LNCaP clone FGC (cell line): ENCODE measurements around the gene GALNTL6.

Experiments
- DNase-seq: peaks from one replicate; pipeline ENCODE4 v3.0.0-alpha.2; 2011; ENCODE audit warnings: low read depth
- H3K4me3 ChIP-seq: 2 replicates; pipeline ENCODE4 v1.5.1; 2011; ENCODE audit warnings: mild to moderate bottlenecking, low read depth, low read length, control low read depth
- CTCF ChIP-seq: IDR thresholded peaks from 2 replicates; pipeline ENCODE4 v1.5.1; 2012; ENCODE audit warnings: mild to moderate bottlenecking; ENCODE audit not compliant: control insufficient read depth, insufficient read depth; ENCODE audit errors: extremely low read depth

GALNTL6 gene

DNA sequence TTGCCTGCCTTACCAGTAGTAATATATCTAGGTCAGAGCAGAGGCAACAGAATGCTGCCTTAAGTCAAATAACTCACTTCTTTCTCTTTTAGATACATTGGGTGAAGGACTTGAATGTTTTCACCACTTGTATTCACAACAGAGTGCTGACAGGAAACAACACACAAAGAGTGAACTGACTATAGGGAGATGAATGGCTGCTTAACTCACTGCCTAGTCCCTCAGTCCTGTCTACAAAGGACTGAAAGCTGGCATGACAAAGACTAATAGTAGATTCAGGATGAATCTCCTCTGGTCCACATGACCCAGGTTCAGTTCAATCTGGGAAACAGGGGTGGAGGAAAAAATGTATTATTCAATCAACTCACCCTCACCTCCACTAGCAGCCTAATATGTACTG is 134.2 kb downstream of the GALNTL6 start:
- DNase-seq: no peak
- TF ChIP-seq CTCF: no peak
- no peak overlapping the region for H3K4me3 ChIP-seq

DNA sequence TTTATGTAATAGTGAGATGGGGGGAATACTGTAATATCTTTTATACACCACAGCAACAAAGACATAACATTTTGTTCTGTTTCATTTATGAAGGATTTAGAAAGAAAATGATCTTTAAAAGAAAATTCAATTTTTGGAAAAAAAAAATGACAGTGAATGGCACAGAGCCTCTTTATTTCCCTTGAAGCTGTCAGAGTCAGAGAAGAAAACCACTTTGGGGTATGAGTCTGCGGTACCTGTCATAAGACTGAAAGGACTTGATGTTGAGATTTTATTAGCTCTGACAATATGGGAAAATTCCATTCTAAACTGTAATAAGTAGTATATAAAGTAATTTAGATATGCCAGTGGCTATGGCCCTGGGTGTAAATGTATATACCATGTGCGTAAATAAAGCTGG is 134.8 kb downstream of the GALNTL6 start:
- no peak for TF ChIP-seq CTCF
- DNase-seq: no peak
- no peak overlapping the region for H3K4me3 ChIP-seq

DNA sequence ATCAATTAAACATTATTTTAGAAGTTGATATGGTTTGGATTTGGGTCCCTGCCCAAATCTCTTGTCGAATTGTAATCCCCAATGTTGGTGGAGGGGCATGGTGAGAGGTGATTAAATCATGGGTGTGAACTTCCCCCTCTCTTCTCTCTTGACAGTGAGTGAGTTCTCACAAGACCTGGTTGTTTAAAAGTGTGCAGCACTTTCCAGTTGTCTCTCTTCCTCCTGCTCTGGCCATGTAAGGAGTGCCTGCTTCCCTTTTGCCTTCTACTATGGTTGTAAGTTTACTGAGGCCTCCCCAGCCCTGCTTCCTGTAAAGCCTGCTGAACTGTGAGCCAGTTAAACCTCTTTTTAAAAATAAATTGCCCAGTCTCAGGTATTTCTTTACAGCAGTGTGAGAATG is 141.4 kb downstream of the GALNTL6 start:
- no peak overlapping the region for H3K4me3 ChIP-seq
- no peak for DNase-seq

DNA sequence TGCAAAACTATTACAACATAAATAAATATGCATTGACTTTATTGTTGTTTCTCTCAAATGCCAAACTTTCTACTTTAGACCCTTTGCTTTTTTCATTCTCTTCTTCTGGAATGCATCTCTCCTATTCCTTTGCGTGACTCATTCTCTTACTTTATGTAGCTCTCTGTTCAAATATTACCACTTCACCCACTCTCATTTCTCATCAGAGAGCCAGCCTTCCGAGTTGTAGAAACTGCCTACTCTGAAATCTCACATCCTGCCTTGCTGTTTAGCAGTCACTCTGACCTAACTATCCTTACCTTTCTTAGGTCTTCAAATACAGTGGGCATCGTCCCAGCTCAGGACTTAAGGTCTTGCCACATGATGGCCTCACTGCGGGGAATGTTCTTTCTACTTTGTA is 143.5 kb downstream of the GALNTL6 start:
- no peak overlapping the region for H3K4me3 ChIP-seq
- DNase-seq: no peak
- no peak for TF ChIP-seq CTCF

More for the DNA sequence above, 141.4 kb downstream of the GALNTL6 start:
- TF ChIP-seq CTCF: no peak

- H3K4me3 ChIP-seq: no peak overlapping the region
- no peak for DNase-seq
- TF ChIP-seq CTCF: no peak
Measured at GRCh38 chr4:171962110-171962509, 148.9 kb downstream of the GALNTL6 start.

GRCh38 chr4:171966356-171966755 is 153.2 kb downstream of the GALNTL6 start:
- no peak for DNase-seq
- H3K4me3 ChIP-seq: no peak overlapping the region
- no peak for TF ChIP-seq CTCF

GRCh38 chr4:171978216-171978615 is 165.0 kb downstream of the GALNTL6 start:
- no peak for TF ChIP-seq CTCF
- DNase-seq: no peak
- no peak overlapping the region for H3K4me3 ChIP-seq
